K562 (cell line): Measurements from ENCODE around the gene FUNDC2. TPM values are rescaled to one million over a fixed set of nuclear protein-coding genes. Genes with fewer than 3 reads are reported as not detected.

Experiments
- FOXA1 ChIP-seq: fragments of 450-650 bp; IDR thresholded peaks from 2 replicates; pipeline ENCODE4 v1.6.1; 2016; ENCODE audit warnings: mild to moderate bottlenecking, borderline replicate concordance
- FOXJ2 ChIP-seq: fragments of 200-800 bp; sonication (Bioruptor generic); IDR thresholded peaks from 2 replicates; pipeline ENCODE4 v1.6.1; 2016; ENCODE audit warnings: missing genetic modification characterization, missing compliant biosample characterization
- IRF9 ChIP-seq: fragments of 450-650 bp; IDR thresholded peaks from 2 replicates; pipeline ENCODE4 v1.6.1; 2016; ENCODE audit warnings: missing biosample characterization, missing genetic modification characterization
- MAZ ChIP-seq, 2 experiments: fragments of 450-650 bp in 1 of 2; sonication (generic) in 1 of 2; formaldehyde crosslinking; IDR thresholded peaks in 1 of 2; conservative IDR thresholded peaks in 1 of 2; 2 replicates each; pipeline versions ENCODE4 v1.4.0 to v1.5.0; 2020; ENCODE audit warnings: mild to moderate bottlenecking in 1 of 2, missing genetic modification reagents in 1 of 2
- MIER1 ChIP-seq: fragments of 450-650 bp; IDR thresholded peaks from 2 replicates; pipeline ENCODE4 v1.6.1; 2016; ENCODE audit warnings: antibody characterized with exemption, mild to moderate bottlenecking, low read depth
- NFIX ChIP-seq: fragments of 250-450 bp; sonication (Bioruptor Pico); IDR thresholded peaks from 2 replicates; pipeline ENCODE4 v1.4.0; 2020; ENCODE audit warnings: low read depth, mild to moderate bottlenecking, moderate library complexity
- POLR2B ChIP-seq: fragments of 450-650 bp; IDR thresholded peaks from 2 replicates; pipeline ENCODE4 v1.6.1; 2018; ENCODE audit warnings: low read depth; ENCODE audit not compliant: partially characterized antibody
- RBM22 ChIP-seq: fragments of 200-400 bp; formaldehyde crosslinking; IDR thresholded peaks from 2 replicates; pipeline ENCODE4 v1.6.1; 2018; ENCODE audit warnings: low read length, low read depth; ENCODE audit not compliant: poor library complexity, severe bottlenecking
- RUNX1 ChIP-seq: sonication (generic); IDR thresholded peaks from 2 replicates; pipeline ENCODE4 v1.6.1; 2016; ENCODE audit warnings: antibody characterized with exemption, low read depth
- SAFB ChIP-seq: fragments of 200-400 bp; formaldehyde crosslinking; IDR thresholded peaks from 2 replicates; pipeline ENCODE4 v1.6.1; 2017; ENCODE audit warnings: low read depth, low read length, borderline replicate concordance
- SMARCA5 ChIP-seq: fragments of 450-650 bp; IDR thresholded peaks from 2 replicates; pipeline ENCODE4 v1.6.1; 2016
- SRSF7 ChIP-seq: fragments of 200-400 bp; formaldehyde crosslinking; optimal IDR thresholded peaks from 2 replicates; pipeline ENCODE3; 2017; ENCODE audit warnings: mild to moderate bottlenecking, low read depth, low read length
- THAP7 ChIP-seq: fragments of 250-450 bp; sonication (Bioruptor Pico); IDR thresholded peaks from 2 replicates; pipeline ENCODE4 v1.5.0; 2021
- TSC22D4 ChIP-seq: fragments of 450-650 bp; IDR thresholded peaks from 2 replicates; pipeline ENCODE4 v1.6.1; 2016; ENCODE audit warnings: missing genetic modification characterization, missing biosample characterization, control low read depth
- WHSC1 ChIP-seq: IDR thresholded peaks from one replicate; pipeline ENCODE4 v1.6.1; 2012; ENCODE audit warnings: low read length, control low read depth, inconsistent platforms
- ZNF41 ChIP-seq: fragments of 250-450 bp; sonication (Bioruptor Pico); conservative IDR thresholded peaks from 2 replicates; pipeline ENCODE4 v1.4.0; 2020; ENCODE audit warnings: mild to moderate bottlenecking
- ZNF445 ChIP-seq: fragments of 250-450 bp; sonication (Bioruptor Pico); IDR thresholded peaks from 2 replicates; pipeline ENCODE4 v1.4.0; 2020; ENCODE audit warnings: low read depth, mild to moderate bottlenecking, moderate library complexity
- ZNF655 ChIP-seq: fragments of 250-450 bp; sonication (Bioruptor Pico); IDR thresholded peaks from 2 replicates; pipeline ENCODE4 v1.5.0; 2021
- ZSCAN32 ChIP-seq: fragments of 450-650 bp; formaldehyde crosslinking; IDR thresholded peaks from 2 replicates; pipeline ENCODE4 v1.4.0; 2020; ENCODE audit warnings: mild to moderate bottlenecking, moderate library complexity
- polyA plus RNA-seq, 8 experiments: library from polyadenylated mRNA; depleted of rRNA in 4 of 8; stranded (reverse) in 5 of 8; unstranded in 3 of 8; fragments of >200 nt; fragmentation: Nextera tagmentation in 2 of 8; fragmentation: Illumina TruSeq in 1 of 8; extraction: Ambion mirVana in 2 of 8; extraction: Trizol in 1 of 8; gene quantifications; 2 replicates each; pipeline versions ENCODE4 v1.2.1 to v1.2.3, GENCODE V29; 2011 to 2014; ENCODE audit warnings: inconsistent platforms in 1 of 8, missing spikeins in 1 of 8
- total RNA-seq, 7 experiments: library from RNA; depleted of rRNA in 6 of 7; stranded (reverse); fragments of >200 nt in 6 of 7; fragmentation: Illumina TruSeq in 2 of 7; extraction: Trizol in 2 of 7; gene quantifications; 2 replicates each; pipeline versions ENCODE4 v1.2.1 to v1.2.3, GENCODE V29; 2011 to 2021; ENCODE audit warnings: low replicate concordance in 1 of 7
- TF ChIP-seq, protein P1 (sequence below), 2 experiments: fragments of 450-650 bp; IDR thresholded peaks; 2 replicates each; pipeline ENCODE4 v1.6.1; 2018; ENCODE audit warnings: mild to moderate bottlenecking in 2 of 2, low read depth in 1 of 2; ENCODE audit not compliant: partially characterized antibody in 2 of 2
- TF ChIP-seq, protein P2 (sequence below): sonication (generic); formaldehyde crosslinking; IDR thresholded peaks from 2 replicates; pipeline ENCODE4 v1.8.0; 2022; ENCODE audit warnings: mild to moderate bottlenecking, missing genetic modification reagents

FUNDC2 gene
- total and polyA plus RNA-seq, 9 of the 15 experiments (the other 6 are each of a cell fraction or from before 2014, with no cell fraction given) = 50.6 to 235 (median 123) TPM

DNA sequence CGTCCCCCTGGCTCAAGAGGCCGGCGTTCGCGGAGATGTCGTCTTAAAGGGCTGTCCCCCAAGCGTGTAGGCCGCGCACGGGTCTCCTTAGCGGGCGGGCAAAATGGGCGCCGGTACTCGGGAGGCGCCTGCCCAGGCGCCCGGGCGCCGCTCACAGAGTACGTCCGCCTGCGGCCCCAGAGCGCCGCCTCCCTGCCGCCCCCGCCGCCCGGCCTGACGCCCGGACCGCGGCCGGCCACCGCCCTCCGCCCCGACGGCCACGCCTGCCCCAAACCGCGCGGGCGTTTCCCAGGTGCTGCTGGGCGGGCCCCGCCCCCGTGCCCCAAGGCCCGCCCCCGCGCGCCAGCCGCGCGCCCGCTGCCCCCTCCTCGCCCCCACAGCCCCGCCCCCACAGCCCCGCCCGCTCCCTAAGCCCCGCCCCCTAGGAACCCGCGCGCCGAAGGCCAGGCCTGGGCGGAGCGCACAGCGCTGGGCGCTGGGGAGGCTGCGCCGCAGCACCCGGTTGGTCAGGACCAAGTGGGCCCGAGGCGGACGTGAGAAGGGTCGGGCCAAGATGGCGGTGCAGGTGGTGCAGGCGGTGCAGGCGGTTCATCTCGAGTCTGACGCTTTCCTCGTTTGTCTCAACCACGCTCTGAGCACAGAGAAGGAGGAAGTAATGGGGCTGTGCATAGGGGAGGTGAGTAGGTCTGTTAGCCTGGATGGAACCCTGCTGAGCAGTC is 44.5 kb downstream of the FUNDC2 start, which contains the start of the genes BRCC3, CMC4 and MTCP1 (continued):
- TF ChIP-seq ZSCAN32 (CRISPR knock-in tag) (no peak), TSC22D4 (tag) (no peak), FOXJ2 (tag) (no peak), ZNF41 (CRISPR knock-in tag) (no peak), SAFB (no peak), NFIX (CRISPR knock-in tag) (no peak), FOXA1 (no peak), ZNF445 (no peak), THAP7 (no peak), SMARCA5 (no peak), SRSF7 (no peak), ZNF655 (CRISPR knock-in tag) (no peak), WHSC1 (no peak), RBM22 (no peak), IRF9 (no peak), MIER1 (no peak), MAZ (CRISPR knock-in tag; conservative IDR thresholded peaks at IDR 0.05 in 1 of 2, IDR thresholded peaks at IDR 0.05 in 1 of 2) (peak in 1 of 2 experiments; percentile 85; a peak in 3 of 4 replicates), RUNX1 (no peak), POLR2B (peak; percentile 74)
- TF ChIP-seq, protein P1, sequence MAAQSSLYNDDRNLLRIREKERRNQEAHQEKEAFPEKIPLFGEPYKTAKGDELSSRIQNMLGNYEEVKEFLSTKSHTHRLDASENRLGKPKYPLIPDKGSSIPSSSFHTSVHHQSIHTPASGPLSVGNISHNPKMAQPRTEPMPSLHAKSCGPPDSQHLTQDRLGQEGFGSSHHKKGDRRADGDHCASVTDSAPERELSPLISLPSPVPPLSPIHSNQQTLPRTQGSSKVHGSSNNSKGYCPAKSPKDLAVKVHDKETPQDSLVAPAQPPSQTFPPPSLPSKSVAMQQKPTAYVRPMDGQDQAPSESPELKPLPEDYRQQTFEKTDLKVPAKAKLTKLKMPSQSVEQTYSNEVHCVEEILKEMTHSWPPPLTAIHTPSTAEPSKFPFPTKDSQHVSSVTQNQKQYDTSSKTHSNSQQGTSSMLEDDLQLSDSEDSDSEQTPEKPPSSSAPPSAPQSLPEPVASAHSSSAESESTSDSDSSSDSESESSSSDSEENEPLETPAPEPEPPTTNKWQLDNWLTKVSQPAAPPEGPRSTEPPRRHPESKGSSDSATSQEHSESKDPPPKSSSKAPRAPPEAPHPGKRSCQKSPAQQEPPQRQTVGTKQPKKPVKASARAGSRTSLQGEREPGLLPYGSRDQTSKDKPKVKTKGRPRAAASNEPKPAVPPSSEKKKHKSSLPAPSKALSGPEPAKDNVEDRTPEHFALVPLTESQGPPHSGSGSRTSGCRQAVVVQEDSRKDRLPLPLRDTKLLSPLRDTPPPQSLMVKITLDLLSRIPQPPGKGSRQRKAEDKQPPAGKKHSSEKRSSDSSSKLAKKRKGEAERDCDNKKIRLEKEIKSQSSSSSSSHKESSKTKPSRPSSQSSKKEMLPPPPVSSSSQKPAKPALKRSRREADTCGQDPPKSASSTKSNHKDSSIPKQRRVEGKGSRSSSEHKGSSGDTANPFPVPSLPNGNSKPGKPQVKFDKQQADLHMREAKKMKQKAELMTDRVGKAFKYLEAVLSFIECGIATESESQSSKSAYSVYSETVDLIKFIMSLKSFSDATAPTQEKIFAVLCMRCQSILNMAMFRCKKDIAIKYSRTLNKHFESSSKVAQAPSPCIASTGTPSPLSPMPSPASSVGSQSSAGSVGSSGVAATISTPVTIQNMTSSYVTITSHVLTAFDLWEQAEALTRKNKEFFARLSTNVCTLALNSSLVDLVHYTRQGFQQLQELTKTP (IDR thresholded peaks at IDR 0.05; ENCODE audit: low read depth in 1 of 2, partially characterized antibody in 2 of 2) = no peak
- TF ChIP-seq, protein P2, sequence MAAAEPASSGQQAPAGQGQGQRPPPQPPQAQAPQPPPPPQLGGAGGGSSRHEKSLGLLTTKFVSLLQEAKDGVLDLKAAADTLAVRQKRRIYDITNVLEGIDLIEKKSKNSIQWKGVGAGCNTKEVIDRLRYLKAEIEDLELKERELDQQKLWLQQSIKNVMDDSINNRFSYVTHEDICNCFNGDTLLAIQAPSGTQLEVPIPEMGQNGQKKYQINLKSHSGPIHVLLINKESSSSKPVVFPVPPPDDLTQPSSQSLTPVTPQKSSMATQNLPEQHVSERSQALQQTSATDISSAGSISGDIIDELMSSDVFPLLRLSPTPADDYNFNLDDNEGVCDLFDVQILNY = no peak
